Suprapubic skin (tissue), 4 donors: Measurements from ENCODE around the gene SCAI.
"Not testable (repeated sequence)": the region's sequence is repeated elsewhere in the genome, so short reads cannot be mapped to it uniquely, and the experiment has no call there.

Experiments
- EP300 ChIP-seq: sonication (generic); formaldehyde crosslinking; IDR thresholded peaks from one replicate; pipeline ENCODE4 v1.6.1; 2017; ENCODE audit warnings: antibody characterized with exemption
- POLR2A ChIP-seq, 2 donors: fragments of 450-650 bp; IDR thresholded peaks; one replicate each; pipeline ENCODE4 v1.6.1; 2017; ENCODE audit warnings: antibody characterized with exemption in 2 of 2, mild to moderate bottlenecking in 2 of 2, moderate library complexity in 2 of 2
- POLR2AphosphoS5 ChIP-seq, 3 donors: sonication (generic); formaldehyde crosslinking; IDR thresholded peaks; one replicate each; pipeline ENCODE4 v1.6.1; 2017; ENCODE audit warnings: antibody characterized with exemption in 3 of 3
- TF ChIP-seq, protein P1 (sequence below), 2 donors: fragments of 200-600 bp in 1 of 2; fragments of 450-650 bp in 1 of 2; sonication (generic) in 1 of 2; IDR thresholded peaks; one replicate each; pipeline ENCODE4 v1.5.1; 2016 to 2019; ENCODE audit warnings: antibody characterized with exemption in 2 of 2, mild to moderate bottlenecking in 1 of 2, moderate library complexity in 1 of 2

DNA sequence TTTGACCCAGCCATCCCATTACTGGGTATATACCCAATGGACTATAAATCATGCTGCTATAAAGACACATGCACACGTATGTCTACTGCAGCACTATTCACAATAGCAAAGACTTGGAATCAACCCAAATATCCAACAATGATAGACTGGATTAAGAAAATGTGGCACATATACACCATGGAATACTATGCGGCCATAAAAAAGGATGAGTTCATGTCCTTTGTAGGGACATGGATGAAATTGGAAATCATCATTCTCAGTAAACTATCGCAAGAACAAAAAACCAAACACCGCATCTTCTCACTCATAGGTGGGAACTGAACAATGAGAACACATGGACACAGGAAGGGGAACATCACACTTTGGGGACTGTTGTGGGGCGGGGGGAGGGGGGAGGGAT lies 127.7 kb downstream of the SCAI start:
- TF ChIP-seq EP300; POLR2AphosphoS5 (IDR thresholded peaks at IDR 0.05); POLR2A (IDR thresholded peaks at IDR 0.05): not testable (repeated sequence)
- TF ChIP-seq, protein P1, sequence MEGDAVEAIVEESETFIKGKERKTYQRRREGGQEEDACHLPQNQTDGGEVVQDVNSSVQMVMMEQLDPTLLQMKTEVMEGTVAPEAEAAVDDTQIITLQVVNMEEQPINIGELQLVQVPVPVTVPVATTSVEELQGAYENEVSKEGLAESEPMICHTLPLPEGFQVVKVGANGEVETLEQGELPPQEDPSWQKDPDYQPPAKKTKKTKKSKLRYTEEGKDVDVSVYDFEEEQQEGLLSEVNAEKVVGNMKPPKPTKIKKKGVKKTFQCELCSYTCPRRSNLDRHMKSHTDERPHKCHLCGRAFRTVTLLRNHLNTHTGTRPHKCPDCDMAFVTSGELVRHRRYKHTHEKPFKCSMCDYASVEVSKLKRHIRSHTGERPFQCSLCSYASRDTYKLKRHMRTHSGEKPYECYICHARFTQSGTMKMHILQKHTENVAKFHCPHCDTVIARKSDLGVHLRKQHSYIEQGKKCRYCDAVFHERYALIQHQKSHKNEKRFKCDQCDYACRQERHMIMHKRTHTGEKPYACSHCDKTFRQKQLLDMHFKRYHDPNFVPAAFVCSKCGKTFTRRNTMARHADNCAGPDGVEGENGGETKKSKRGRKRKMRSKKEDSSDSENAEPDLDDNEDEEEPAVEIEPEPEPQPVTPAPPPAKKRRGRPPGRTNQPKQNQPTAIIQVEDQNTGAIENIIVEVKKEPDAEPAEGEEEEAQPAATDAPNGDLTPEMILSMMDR (IDR thresholded peaks at IDR 0.05), result not testable (repeated sequence)
